GM19397 (cell line): ENCODE data around the gene SMG7.

Experiments
- ATAC-seq: cut with Tn5 transposase; IDR thresholded peaks from one replicate; pipeline ENCODE4 v1.9.1; 2021; ENCODE audit warnings: mild to moderate bottlenecking, moderate library complexity; ENCODE audit not compliant: unreplicated experiment

SMG7 gene

GRCh38 chr1:183588827-183589226, 116.5 kb downstream of the SMG7 start:
- no peak for ATAC-seq

GRCh38 chr1:183589384-183589783, 117.1 kb downstream of the SMG7 start:
- ATAC-seq: no peak

- ATAC-seq: no peak
Observed at GRCh38 chr1:183589874-183590243, 117.6 kb downstream of the SMG7 start.

- ATAC-seq: peak; percentile 75
Observed at GRCh38 chr1:183590244-183591191, 118.2 kb downstream of the SMG7 start, which contains the start of gene NCF2. NCF2 (minus strand) TSS chr1:183590459; CDS start chr1:183590329, 130 bp downstream.

- no peak for ATAC-seq
Observed at GRCh38 chr1:183592733-183593132, 120.4 kb downstream of the SMG7 start.

GRCh38 chr1:183593356-183593755, 121.1 kb downstream of the SMG7 start:
- peak; percentile 40 for ATAC-seq

- no peak for ATAC-seq
Observed at GRCh38 chr1:183595537-183595936, 123.2 kb downstream of the SMG7 start.

- ATAC-seq: no peak
Observed at GRCh38 chr1:183596500-183596899, 124.2 kb downstream of the SMG7 start.

GRCh38 chr1:183597656-183598347, 125.5 kb downstream of the SMG7 start:
- no peak for ATAC-seq

GRCh38 chr1:183598386-183598785, 126.1 kb downstream of the SMG7 start:
- ATAC-seq: peak; percentile 55

GRCh38 chr1:183600136-183600535, 127.8 kb downstream of the SMG7 start:
- no peak for ATAC-seq

GRCh38 chr1:183600634-183601033, 128.3 kb downstream of the SMG7 start:
- no peak for ATAC-seq

GRCh38 chr1:183602510-183602909, 130.2 kb downstream of the SMG7 start:
- no peak for ATAC-seq
